GM19035 (cell line): ENCODE measurements around the gene CERS5.

Experiments used
- ATAC-seq: cut with Tn5 transposase; IDR thresholded peaks from one replicate; pipeline ENCODE4 v1.9.1; 2021; ENCODE audit not compliant: unreplicated experiment

Gene CERS5

GRCh38 chr12:50082644-50083043 is 84.5 kb downstream of the CERS5 start:
- ATAC-seq = no peak

GRCh38 chr12:50081096-50081808 is 85.9 kb downstream of the CERS5 start:
- no peak for ATAC-seq

DNA sequence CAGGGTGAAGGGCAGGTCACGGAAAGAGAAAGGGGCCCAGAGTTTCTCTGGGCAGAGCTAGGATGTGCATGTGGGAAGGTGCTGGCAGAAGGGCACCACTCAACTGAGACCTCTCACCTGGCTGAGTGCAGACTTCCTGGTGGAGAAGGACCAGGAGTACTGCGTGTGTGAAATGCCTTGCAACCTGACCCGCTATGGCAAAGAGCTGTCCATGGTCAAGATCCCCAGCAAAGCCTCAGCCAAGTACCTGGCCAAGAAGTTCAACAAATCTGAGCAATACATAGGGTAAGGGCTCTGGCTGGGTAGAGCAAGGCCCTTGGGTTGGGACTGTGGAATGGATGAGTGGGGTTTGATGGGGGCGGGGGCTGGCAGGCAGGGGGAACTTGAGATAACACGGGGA is 87.4 kb downstream of the CERS5 start:
- no peak for ATAC-seq
